ENCODE results near the gene ZNF530. TPM values are rescaled to one million over a fixed set of nuclear protein-coding genes. Genes with fewer than 3 reads are reported as not detected.

Gene ZNF530
- total and polyA plus RNA-seq, 2 experiments from 2014 or later, result 3.3 to 11.2 TPM

DNA sequence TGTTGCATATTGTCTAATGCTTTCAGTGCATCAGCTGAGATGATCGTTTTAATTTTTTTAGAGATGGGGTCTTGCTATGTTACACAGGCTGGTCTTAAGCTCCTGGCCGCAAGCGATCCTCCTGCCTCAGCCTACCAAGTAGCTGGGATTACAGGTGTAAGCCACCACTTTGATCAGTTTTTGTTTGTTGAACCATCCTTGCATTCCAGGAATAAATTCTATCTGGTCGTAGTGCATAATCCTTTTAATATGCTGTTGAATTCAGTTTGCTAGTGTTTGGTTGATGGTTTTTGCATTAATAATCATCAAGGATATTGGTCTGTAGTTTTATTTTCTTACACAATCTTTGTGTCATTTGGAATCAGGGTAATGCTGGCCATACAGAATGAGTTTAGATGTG, 37.7 kb downstream of the ZNF530 start (continued):
- TF ChIP-seq, protein P1, sequence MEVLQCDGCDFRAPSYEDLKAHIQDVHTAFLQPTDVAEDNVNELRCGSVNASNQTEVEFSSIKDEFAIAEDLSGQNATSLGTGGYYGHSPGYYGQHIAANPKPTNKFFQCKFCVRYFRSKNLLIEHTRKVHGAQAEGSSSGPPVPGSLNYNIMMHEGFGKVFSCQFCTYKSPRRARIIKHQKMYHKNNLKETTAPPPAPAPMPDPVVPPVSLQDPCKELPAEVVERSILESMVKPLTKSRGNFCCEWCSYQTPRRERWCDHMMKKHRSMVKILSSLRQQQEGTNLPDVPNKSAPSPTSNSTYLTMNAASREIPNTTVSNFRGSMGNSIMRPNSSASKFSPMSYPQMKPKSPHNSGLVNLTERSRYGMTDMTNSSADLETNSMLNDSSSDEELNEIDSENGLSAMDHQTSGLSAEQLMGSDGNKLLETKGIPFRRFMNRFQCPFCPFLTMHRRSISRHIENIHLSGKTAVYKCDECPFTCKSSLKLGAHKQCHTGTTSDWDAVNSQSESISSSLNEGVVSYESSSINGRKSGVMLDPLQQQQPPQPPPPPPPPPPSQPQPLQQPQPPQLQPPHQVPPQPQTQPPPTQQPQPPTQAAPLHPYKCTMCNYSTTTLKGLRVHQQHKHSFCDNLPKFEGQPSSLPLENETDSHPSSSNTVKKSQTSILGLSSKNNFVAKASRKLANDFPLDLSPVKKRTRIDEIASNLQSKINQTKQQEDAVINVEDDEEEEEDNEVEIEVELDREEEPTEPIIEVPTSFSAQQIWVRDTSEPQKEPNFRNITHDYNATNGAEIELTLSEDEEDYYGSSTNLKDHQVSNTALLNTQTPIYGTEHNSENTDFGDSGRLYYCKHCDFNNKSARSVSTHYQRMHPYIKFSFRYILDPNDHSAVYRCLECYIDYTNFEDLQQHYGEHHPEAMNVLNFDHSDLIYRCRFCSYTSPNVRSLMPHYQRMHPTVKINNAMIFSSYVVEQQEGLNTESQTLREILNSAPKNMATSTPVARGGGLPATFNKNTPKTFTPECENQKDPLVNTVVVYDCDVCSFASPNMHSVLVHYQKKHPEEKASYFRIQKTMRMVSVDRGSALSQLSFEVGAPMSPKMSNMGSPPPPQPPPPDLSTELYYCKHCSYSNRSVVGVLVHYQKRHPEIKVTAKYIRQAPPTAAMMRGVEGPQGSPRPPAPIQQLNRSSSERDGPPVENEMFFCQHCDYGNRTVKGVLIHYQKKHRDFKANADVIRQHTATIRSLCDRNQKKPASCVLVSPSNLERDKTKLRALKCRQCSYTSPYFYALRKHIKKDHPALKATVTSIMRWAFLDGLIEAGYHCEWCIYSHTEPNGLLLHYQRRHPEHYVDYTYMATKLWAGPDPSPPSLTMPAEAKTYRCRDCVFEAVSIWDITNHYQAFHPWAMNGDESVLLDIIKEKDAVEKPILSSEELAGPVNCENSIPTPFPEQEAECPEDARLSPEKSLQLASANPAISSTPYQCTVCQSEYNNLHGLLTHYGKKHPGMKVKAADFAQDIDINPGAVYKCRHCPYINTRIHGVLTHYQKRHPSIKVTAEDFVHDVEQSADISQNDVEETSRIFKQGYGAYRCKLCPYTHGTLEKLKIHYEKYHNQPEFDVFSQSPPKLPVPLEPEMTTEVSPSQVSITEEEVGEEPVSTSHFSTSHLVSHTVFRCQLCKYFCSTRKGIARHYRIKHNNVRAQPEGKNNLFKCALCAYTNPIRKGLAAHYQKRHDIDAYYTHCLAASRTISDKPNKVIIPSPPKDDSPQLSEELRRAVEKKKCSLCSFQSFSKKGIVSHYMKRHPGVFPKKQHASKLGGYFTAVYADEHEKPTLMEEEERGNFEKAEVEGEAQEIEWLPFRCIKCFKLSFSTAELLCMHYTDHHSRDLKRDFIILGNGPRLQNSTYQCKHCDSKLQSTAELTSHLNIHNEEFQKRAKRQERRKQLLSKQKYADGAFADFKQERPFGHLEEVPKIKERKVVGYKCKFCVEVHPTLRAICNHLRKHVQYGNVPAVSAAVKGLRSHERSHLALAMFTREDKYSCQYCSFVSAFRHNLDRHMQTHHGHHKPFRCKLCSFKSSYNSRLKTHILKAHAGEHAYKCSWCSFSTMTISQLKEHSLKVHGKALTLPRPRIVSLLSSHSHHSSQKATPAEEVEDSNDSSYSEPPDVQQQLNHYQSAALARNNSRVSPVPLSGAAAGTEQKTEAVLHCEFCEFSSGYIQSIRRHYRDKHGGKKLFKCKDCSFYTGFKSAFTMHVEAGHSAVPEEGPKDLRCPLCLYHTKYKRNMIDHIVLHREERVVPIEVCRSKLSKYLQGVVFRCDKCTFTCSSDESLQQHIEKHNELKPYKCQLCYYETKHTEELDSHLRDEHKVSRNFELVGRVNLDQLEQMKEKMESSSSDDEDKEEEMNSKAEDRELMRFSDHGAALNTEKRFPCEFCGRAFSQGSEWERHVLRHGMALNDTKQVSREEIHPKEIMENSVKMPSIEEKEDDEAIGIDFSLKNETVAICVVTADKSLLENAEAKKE (CRISPR knock-in tag; IDR thresholded peaks at IDR 0.05), result no peak
- TF ChIP-seq POLR2AphosphoS5 (IDR thresholded peaks at IDR 0.05; ENCODE audit: low read depth), result no peak

DNA sequence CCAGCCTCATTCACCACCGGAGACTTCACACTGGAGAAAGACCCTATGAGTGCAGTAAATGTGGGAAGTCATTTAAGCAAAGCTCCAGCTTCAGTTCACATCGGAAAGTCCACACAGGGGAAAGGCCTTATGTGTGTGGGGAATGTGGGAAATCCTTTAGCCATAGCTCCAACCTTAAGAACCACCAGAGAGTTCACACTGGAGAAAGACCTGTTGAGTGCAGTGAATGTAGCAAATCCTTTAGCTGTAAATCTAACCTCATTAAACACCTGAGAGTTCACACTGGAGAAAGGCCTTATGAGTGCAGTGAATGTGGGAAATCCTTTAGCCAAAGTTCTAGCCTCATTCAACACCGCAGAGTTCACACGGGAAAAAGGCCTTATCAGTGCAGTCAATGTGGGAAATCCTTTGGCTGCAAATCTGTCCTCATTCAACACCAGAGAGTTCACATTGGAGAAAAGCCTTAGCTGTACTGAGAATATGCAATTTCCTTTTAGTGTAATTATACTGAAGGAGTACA, 42.1 kb downstream of the ZNF530 start:
- ATAC-seq, result no peak
- H3K79me2 ChIP-seq (replicated peaks; ENCODE audit: insufficient read depth), result peaks cover 3% of the 10 kb centered on the region; the same call in 1 of the 2 replicates
- H3K4me3 Mint-ChIP-seq, result no peak overlapping the region
- TF ChIP-seq STAT1 (IDR thresholded peaks at IDR 0.05; ENCODE audit: unreplicated experiment) (no peak), EZH2 (IDR thresholded peaks at IDR 0.05; ENCODE audit: low read depth, unreplicated experiment) (no peak), CREB1 (CRISPR knock-in tag; IDR thresholded peaks at IDR 0.05; ENCODE audit: low read depth) (no peak), ZNF331 (CRISPR knock-in tag; IDR thresholded peaks at IDR 0.05; ENCODE audit: low read depth) (no peak), NANOG (IDR thresholded peaks at IDR 0.05; ENCODE audit: borderline replicate concordance) (no peak), EZH2phosphoT487 (IDR thresholded peaks at IDR 0.05; ENCODE audit: unreplicated experiment) (no peak), JUNB (IDR thresholded peaks at IDR 0.05; ENCODE audit: unreplicated experiment) (no peak)
- TF ChIP-seq, protein P2, sequence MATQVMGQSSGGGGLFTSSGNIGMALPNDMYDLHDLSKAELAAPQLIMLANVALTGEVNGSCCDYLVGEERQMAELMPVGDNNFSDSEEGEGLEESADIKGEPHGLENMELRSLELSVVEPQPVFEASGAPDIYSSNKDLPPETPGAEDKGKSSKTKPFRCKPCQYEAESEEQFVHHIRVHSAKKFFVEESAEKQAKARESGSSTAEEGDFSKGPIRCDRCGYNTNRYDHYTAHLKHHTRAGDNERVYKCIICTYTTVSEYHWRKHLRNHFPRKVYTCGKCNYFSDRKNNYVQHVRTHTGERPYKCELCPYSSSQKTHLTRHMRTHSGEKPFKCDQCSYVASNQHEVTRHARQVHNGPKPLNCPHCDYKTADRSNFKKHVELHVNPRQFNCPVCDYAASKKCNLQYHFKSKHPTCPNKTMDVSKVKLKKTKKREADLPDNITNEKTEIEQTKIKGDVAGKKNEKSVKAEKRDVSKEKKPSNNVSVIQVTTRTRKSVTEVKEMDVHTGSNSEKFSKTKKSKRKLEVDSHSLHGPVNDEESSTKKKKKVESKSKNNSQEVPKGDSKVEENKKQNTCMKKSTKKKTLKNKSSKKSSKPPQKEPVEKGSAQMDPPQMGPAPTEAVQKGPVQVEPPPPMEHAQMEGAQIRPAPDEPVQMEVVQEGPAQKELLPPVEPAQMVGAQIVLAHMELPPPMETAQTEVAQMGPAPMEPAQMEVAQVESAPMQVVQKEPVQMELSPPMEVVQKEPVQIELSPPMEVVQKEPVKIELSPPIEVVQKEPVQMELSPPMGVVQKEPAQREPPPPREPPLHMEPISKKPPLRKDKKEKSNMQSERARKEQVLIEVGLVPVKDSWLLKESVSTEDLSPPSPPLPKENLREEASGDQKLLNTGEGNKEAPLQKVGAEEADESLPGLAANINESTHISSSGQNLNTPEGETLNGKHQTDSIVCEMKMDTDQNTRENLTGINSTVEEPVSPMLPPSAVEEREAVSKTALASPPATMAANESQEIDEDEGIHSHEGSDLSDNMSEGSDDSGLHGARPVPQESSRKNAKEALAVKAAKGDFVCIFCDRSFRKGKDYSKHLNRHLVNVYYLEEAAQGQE (IDR thresholded peaks at IDR 0.05; ENCODE audit: unreplicated experiment), result no peak

More for the DNA sequence above, 42.1 kb downstream of the ZNF530 start:
- no peaks in the 10 kb centered on the region for H3K27me3 ChIP-seq (ENCODE audit: insufficient read depth)
- H3K27ac Mint-ChIP-seq, result no peak overlapping the region
- H3K4me1 Mint-ChIP-seq, result no peaks in the 10 kb centered on the region
- no peaks in the 10 kb centered on the region for H3K27me3 Mint-ChIP-seq (ENCODE audit: insufficient read depth, low read depth, poor library complexity)
- no peaks in the 10 kb centered on the region for H3K4me1 ChIP-seq (ENCODE audit: insufficient read depth)
- peaks cover 4% of the 10 kb centered on the region; the same call in 1 of the 2 replicates for H3K9me2 ChIP-seq (ENCODE audit: insufficient read depth)
- H3K9me3 Mint-ChIP-seq, result peaks cover 15% of the 10 kb centered on the region
- no peak overlapping the region for H3K27ac ChIP-seq (ENCODE audit: low read depth)
- H2AFZ ChIP-seq, result no peak overlapping the region
- H3K36me3 ChIP-seq (ENCODE audit: insufficient read depth), result peaks cover 42% of the 10 kb centered on the region
- 0 out of 2 replicates have a peak, but pooled peaks cover 5% of the 10 kb centered on the region for H4K20me1 ChIP-seq (replicated peaks; ENCODE audit: insufficient read depth)
- peaks cover 65% of the 10 kb centered on the region for H3K36me3 Mint-ChIP-seq (ENCODE audit: low read depth)
- H3K4me3 ChIP-seq, result no peak overlapping the region
- no peak for DNase-seq (ENCODE audit: low spot score)
- H3F3A ChIP-seq (replicated peaks; ENCODE audit: low read depth), result no peaks in the 10 kb centered on the region
- H3K4me2 ChIP-seq, result no peak overlapping the region

Data from GM23338 (cell line).